HK-2 (cell line): Measurements from ENCODE around the gene PDCD1.
"Not testable (repeated sequence)": the region's sequence is repeated elsewhere in the genome, so short reads cannot be mapped to it uniquely, and the experiment has no call there.

Experiments
- DNase-seq: peaks from one replicate; pipeline ENCODE4 v3.0.0-alpha.2; 2018; ENCODE audit not compliant: unreplicated experiment

PDCD1 gene

GRCh38 chr2:241800198-241800903 lies 58.3 kb downstream of the PDCD1 start:
- not testable (repeated sequence) for DNase-seq
